OCI-LY1 (cell line): Measurements from ENCODE around the gene MAP3K14.
A peak's percentile ranks its signal among the peaks of the same experiment; 100 is the strongest.

Experiments used
- H2AFZ ChIP-seq: fragments of 200-600 bp; sonication (generic), shearing (Covaris generic); 2 replicates; pipeline ENCODE4 v1.6.0; 2014; ENCODE audit warnings: antibody characterized with exemption, mild to moderate bottlenecking, low read length
- H3F3A ChIP-seq: fragments of 200-600 bp; sonication (generic), shearing (Covaris generic); 2 replicates; pipeline ENCODE4 v1.6.0; 2014; ENCODE audit warnings: mild to moderate bottlenecking, antibody characterized with exemption, low read length, moderate library complexity; ENCODE audit not compliant: insufficient read depth
- H3K27ac ChIP-seq: fragments of 200-600 bp; sonication (generic); 2 replicates; pipeline ENCODE4 v1.5.1; 2014; ENCODE audit warnings: low read length, mixed run types, mild to moderate bottlenecking, low read depth; ENCODE audit not compliant: poor library complexity, severe bottlenecking
- H3K27me3 ChIP-seq: fragments of 200-600 bp; sonication (generic); 2 replicates; pipeline ENCODE4 v1.6.0; 2014; ENCODE audit warnings: antibody characterized with exemption, mild to moderate bottlenecking, low read length, moderate library complexity; ENCODE audit not compliant: insufficient read depth
- H3K36me3 ChIP-seq: fragments of 200-600 bp; sonication (generic); 2 replicates; pipeline ENCODE4 v1.6.1; 2014; ENCODE audit warnings: mild to moderate bottlenecking, antibody characterized with exemption, low read length, moderate library complexity, mixed read lengths; ENCODE audit not compliant: insufficient read depth
- H3K4me1 ChIP-seq: fragments of 200-600 bp; sonication (generic); 2 replicates; pipeline ENCODE4 v1.5.1; 2014; ENCODE audit warnings: mild to moderate bottlenecking, low read length, moderate library complexity; ENCODE audit not compliant: insufficient read depth, severe bottlenecking
- H3K4me2 ChIP-seq: fragments of 200-600 bp; sonication (generic), shearing (Covaris generic); 2 replicates; pipeline ENCODE4 v1.6.1; 2014; ENCODE audit warnings: low read length
- H3K4me3 ChIP-seq: fragments of 200-600 bp; sonication (generic); 2 replicates; pipeline ENCODE4 v1.5.1; 2014; ENCODE audit warnings: low read length, low read depth, mild to moderate bottlenecking, mixed read lengths; ENCODE audit not compliant: poor library complexity, severe bottlenecking
- H3K79me2 ChIP-seq: fragments of 200-600 bp; shearing (Covaris generic); 2 replicates; pipeline ENCODE4 v1.6.1; 2016; ENCODE audit warnings: mixed run types, low read length, mixed read lengths; ENCODE audit not compliant: insufficient read depth
- H3K9ac ChIP-seq: fragments of 200-600 bp; sonication (generic), shearing (Covaris generic); 2 replicates; pipeline ENCODE4 v1.6.1; 2014; ENCODE audit warnings: mild to moderate bottlenecking, low read length, mixed read lengths
- H3K9me2 ChIP-seq: fragments of 200-600 bp; sonication (generic), shearing (Covaris generic); 2 replicates; pipeline ENCODE4 v1.6.1; 2014; ENCODE audit warnings: low read depth, mild to moderate bottlenecking, low read length, mixed read lengths
- H3K9me3 ChIP-seq: fragments of 200-600 bp; shearing (Covaris generic); 2 replicates; pipeline ENCODE4 v1.6.1; 2014; ENCODE audit warnings: low read length, mixed read lengths
- H4K20me1 ChIP-seq: fragments of 200-600 bp; sonication (generic), shearing (Covaris generic); 2 replicates; pipeline ENCODE4 v1.6.0; 2016; ENCODE audit warnings: mild to moderate bottlenecking, low read length; ENCODE audit not compliant: insufficient read depth
- EZH2 ChIP-seq: fragments of 200-600 bp; sonication (generic), shearing (Covaris generic); IDR thresholded peaks from 2 replicates; pipeline ENCODE4 v1.8.0; 2017; ENCODE audit warnings: borderline replicate concordance, mixed run types, mild to moderate bottlenecking, antibody characterized with exemption, low read length, moderate library complexity, mixed read lengths
- TF ChIP-seq, protein P1 (sequence below): fragments of 200-600 bp; sonication (generic), shearing (Covaris generic); IDR thresholded peaks from 2 replicates; pipeline ENCODE4 v1.5.1; 2017; ENCODE audit warnings: mild to moderate bottlenecking, antibody characterized with exemption, low read length, moderate library complexity, mixed read lengths

MAP3K14 gene

DNA sequence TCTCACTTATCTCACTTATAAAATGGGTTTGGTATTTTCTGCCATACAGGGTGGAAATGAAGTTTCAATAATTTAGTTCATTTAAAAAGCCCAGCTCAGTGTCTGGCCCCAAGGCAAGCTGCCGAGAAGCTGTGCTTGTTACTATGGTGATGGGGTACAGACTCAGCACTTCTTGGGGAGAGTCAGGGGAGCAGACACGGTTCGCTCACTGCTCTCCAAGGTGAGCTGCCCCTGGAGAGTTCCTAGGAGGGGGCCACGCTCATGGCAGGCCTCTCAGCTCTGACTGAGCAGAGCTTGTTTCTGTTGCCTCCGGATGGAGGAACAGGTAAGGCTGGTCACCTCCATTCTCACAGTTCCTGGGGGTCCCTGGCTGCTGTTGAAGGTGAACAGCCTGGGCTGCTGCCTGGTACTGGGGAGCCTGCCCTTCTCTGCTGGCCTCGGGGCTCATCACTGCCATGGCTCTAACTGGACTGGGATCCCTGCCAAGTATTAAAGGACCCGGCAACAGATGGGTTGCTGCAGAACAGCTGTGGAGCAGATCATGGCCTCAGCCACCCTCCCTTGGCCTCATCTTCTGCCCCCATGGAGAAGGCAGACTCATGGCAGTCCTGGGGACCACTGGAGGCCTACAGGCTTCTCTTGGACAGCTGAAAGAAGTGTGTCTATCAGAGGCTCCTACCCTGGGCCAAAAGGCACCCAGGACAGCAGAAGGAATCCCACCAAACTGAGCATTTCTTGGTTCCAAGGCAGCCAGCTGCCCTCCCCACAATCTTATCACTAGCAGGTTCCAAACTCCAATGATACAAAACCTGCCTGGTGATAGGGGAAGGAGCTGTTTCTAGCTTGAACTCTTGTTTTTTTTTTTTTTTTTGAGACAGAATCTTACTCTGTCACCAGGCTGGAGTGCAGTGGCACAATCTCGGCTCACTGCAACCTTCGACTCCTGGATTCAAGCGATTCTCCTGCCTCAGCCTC is 29.0 kb downstream of the MAP3K14 start:
- Histone ChIP-seq H3K9me3 (no peaks in the 10 kb centered on the region), H3K4me2 (no peak overlapping the region), H3K9me2 (no peaks in the 10 kb centered on the region), H3K9ac (no peak overlapping the region), H4K20me1 (no peaks in the 10 kb centered on the region), H3K4me3 (no peak overlapping the region), H3K27me3 (no peaks in the 10 kb centered on the region), H2AFZ (no peak overlapping the region), H3K79me2 (no peaks in the 10 kb centered on the region), H3K4me1 (peaks cover 14% of the 10 kb centered on the region), H3F3A (no peaks in the 10 kb centered on the region), H3K27ac (no peak overlapping the region), H3K36me3 (peaks cover 45% of the 10 kb centered on the region; the same call in 1 of the 2 replicates)
- TF ChIP-seq, protein P1, sequence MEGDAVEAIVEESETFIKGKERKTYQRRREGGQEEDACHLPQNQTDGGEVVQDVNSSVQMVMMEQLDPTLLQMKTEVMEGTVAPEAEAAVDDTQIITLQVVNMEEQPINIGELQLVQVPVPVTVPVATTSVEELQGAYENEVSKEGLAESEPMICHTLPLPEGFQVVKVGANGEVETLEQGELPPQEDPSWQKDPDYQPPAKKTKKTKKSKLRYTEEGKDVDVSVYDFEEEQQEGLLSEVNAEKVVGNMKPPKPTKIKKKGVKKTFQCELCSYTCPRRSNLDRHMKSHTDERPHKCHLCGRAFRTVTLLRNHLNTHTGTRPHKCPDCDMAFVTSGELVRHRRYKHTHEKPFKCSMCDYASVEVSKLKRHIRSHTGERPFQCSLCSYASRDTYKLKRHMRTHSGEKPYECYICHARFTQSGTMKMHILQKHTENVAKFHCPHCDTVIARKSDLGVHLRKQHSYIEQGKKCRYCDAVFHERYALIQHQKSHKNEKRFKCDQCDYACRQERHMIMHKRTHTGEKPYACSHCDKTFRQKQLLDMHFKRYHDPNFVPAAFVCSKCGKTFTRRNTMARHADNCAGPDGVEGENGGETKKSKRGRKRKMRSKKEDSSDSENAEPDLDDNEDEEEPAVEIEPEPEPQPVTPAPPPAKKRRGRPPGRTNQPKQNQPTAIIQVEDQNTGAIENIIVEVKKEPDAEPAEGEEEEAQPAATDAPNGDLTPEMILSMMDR = no peak
- no peak for TF ChIP-seq EZH2

GRCh38 chr17:45286286-45286685 is 30.5 kb downstream of the MAP3K14 start:
- Histone ChIP-seq H3K9ac (no peak overlapping the region), H3K36me3 (peaks cover 49% of the 10 kb centered on the region; the same call in 1 of the 2 replicates), H3K27me3 (no peaks in the 10 kb centered on the region), H3K9me2 (no peaks in the 10 kb centered on the region), H3K4me2 (no peak overlapping the region), H3K27ac (no peak overlapping the region), H4K20me1 (no peaks in the 10 kb centered on the region), H3K9me3 (no peaks in the 10 kb centered on the region), H3F3A (no peaks in the 10 kb centered on the region), H3K4me1 (peaks cover 5% of the 10 kb centered on the region), H2AFZ (no peak overlapping the region), H3K4me3 (no peak overlapping the region), H3K79me2 (no peaks in the 10 kb centered on the region)
- TF ChIP-seq, protein P1 = no peak
- no peak for TF ChIP-seq EZH2

DNA sequence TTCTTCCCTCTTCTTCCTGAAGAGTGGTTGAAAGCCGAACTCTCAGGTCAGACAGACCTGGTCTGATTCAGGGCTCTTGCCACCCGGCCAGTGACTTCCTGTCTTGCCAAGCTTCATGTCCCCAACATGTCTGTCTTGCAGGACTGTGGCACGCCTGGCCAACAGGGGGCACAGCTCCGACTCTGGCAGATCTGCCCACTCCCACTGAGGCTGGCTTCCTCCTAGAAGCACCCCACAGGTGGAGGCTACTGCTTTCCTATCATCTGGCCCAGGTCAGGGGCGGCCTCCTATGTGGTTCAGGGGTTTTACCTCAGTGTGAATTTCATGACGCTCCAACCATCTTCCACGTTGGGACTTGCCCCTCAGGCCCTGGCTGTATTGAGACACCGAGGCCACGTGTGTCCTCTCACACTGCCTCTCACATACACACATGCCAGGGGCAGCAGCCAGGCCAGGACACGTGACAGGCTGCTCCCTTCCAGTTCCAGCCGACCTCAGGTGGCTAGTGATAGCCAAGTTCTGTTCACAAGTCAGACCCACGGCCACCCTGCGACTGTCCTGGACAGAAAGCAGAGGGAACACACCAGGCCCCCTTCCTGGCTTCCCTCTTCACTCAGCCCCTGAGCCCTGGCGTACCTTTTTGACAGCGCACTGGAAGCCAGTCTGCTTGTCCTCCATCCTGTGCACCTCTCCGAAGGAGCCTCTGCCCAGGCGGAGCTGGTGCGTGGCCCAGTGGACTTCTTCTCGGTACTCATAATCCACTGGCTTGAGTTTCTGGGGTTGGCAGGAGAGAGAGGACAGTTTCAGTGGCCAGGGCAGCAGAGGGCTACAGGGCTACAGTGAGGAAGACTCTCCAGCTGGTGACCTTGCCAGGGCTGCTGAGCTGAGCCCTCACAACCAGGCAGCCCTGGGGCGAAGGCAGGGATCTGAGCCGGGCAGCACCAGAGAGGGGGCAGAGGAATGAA is 32.4 kb downstream of the MAP3K14 start:
- H3K4me1 ChIP-seq = no peaks in the 10 kb centered on the region
- H3K36me3 ChIP-seq = peaks cover 38% of the 10 kb centered on the region; the same call in 1 of the 2 replicates
- no peak for TF ChIP-seq EZH2
- TF ChIP-seq, protein P1 = peak; percentile 65
- H3K27ac ChIP-seq = peak overlapping the region; percentile 12
- H3K4me2 ChIP-seq = no peak overlapping the region
- no peaks in the 10 kb centered on the region for H3K9me2 ChIP-seq
- no peaks in the 10 kb centered on the region for H4K20me1 ChIP-seq
- no peaks in the 10 kb centered on the region for H3K9me3 ChIP-seq
- no peak overlapping the region for H3K9ac ChIP-seq
- no peaks in the 10 kb centered on the region for H3K27me3 ChIP-seq
- H2AFZ ChIP-seq = no peak overlapping the region
- no peak overlapping the region for H3K4me3 ChIP-seq
- no peaks in the 10 kb centered on the region for H3F3A ChIP-seq
- H3K79me2 ChIP-seq = no peaks in the 10 kb centered on the region
